Rectal smooth muscle tissue (tissue), 1 donor: ENCODE data around the gene NCAPH2.
"Not testable (repeated sequence)": the region's sequence is repeated elsewhere in the genome, so short reads cannot be mapped to it uniquely, and the experiment has no call there.

ENCODE experiments used
- H3K27ac ChIP-seq: one replicate; pipeline ENCODE4 v1.7.0; 2013; ENCODE audit warnings: low read depth, low read length, inconsistent platforms
- H3K27me3 ChIP-seq: one replicate; pipeline ENCODE4 v1.7.0; 2013; ENCODE audit warnings: low read length; ENCODE audit not compliant: control insufficient read depth, insufficient read depth
- H3K36me3 ChIP-seq: one replicate; pipeline ENCODE4 v1.7.0; 2013; ENCODE audit warnings: low read length; ENCODE audit not compliant: control insufficient read depth, insufficient read depth
- H3K4me1 ChIP-seq: one replicate; pipeline ENCODE4 v1.7.0; 2013; ENCODE audit warnings: low read length; ENCODE audit not compliant: control insufficient read depth, insufficient read depth
- H3K4me3 ChIP-seq: one replicate; pipeline ENCODE4 v1.7.0; 2013; ENCODE audit warnings: low read length
- H3K9ac ChIP-seq: one replicate; pipeline ENCODE4 v1.7.0; 2013; ENCODE audit warnings: low read length

NCAPH2 gene

DNA sequence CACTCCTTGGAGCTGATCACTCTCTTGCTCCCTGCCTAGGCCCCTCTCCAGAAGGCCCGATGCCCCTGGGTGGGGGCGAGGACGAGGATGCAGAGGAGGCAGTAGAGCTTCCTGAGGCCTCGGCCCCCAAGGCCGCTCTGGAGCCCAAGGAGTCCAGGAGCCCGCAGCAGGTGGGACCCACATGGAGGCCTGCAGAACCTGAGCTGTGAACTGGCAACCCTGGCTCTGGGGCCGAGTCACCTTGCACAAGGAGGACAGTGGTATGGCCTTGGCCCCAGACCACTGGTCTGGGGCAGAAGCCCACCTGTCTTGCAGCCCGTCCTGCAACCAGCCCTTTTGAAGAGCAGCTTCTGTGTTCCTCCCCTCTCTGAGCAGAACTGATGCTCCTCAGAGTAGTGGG lies 11.1 kb downstream of the NCAPH2 start:
- no peak overlapping the region for H3K27ac ChIP-seq
- H3K27me3 ChIP-seq = no peaks in the 10 kb centered on the region
- H3K4me1 ChIP-seq = no peaks in the 10 kb centered on the region
- H3K9ac ChIP-seq = no peak overlapping the region
- H3K4me3 ChIP-seq = no peak overlapping the region
- peaks cover 29% of the 10 kb centered on the region for H3K36me3 ChIP-seq

GRCh38 chr22:50520184-50520583 lies 12.2 kb downstream of the NCAPH2 start:
- H3K4me1 ChIP-seq, H3K27me3 ChIP-seq, H3K4me3 ChIP-seq, H3K9ac ChIP-seq, H3K27ac ChIP-seq: not testable (repeated sequence)
- H3K36me3 ChIP-seq = peaks cover 29% of the 10 kb centered on the region

DNA sequence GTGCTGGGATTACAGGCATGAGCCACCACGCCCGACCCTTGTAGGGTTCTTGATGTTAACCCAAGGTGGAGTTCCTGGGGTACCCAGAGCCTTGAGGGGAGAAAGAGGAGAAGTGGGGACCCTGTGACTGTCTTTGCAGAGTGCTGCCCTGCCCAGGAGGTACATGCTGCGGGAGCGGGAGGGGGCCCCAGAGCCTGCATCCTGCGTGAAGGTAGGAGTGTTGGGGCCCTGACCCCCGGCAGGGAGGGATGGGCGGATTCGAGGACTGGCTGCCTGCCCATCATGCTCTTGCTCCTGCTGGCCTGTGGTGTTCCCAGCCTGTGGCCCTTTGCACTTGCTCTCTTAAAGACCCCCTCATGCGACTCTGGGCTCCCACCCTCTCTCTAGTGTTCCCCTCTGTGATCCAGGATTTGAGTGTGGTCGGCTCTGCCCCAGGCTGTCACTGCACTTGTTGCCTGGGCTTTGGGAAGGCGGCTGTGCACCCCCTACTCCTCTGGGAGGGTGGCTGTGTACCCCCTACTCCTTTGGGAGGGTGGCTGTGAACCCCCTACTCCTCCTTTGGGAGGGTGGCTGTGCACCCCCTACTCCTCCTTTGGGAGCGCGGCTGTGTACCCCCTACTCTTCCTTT lies 12.9 kb downstream of the NCAPH2 start:
- no peak overlapping the region for H3K4me3 ChIP-seq
- H3K4me1 ChIP-seq = no peaks in the 10 kb centered on the region
- H3K9ac ChIP-seq = no peak overlapping the region
- no peaks in the 10 kb centered on the region for H3K27me3 ChIP-seq
- H3K27ac ChIP-seq = no peak overlapping the region
- peaks cover 29% of the 10 kb centered on the region for H3K36me3 ChIP-seq

- Histone ChIP-seq H3K36me3 (peaks cover 23% of the 10 kb centered on the region), H3K27me3 (no peaks in the 10 kb centered on the region), H3K4me1 (peaks cover 3% of the 10 kb centered on the region), H3K9ac (no peak overlapping the region), H3K4me3 (no peak overlapping the region), H3K27ac (no peak overlapping the region)
Observed at GRCh38 chr22:50521710-50522109, 13.7 kb downstream of the NCAPH2 start.

DNA sequence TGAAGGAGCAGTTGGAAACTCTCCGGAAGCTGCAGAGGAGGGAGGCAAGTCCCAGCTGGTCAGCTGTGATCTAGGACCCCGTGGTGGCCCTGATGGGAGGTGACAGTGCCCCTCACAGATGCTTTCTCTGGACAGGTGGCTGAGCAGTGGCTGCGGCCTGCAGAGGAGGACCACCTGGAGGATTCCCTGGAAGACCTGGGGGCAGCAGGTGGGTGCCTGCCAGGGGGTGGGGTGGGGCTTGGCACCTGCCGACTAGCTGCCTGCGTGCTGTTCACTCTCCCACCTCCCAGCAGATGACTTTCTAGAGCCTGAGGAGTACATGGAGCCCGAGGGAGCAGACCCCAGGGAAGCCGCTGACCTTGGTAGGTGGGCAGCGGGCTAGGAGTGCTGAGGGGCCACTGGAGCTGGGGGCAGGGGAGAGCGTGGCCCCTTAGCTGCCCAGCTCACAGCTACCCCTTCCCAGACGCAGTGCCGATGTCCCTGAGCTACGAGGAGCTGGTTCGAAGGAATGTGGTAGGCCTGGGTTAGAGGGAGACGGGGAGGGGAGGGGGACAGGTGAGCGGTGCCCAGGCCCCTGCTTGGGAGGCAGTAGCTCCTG lies 14.3 kb downstream of the NCAPH2 start:
- Histone ChIP-seq H3K36me3 (peaks cover 22% of the 10 kb centered on the region), H3K9ac (no peak overlapping the region), H3K4me3 (no peak overlapping the region), H3K27ac (no peak overlapping the region), H3K27me3 (no peaks in the 10 kb centered on the region), H3K4me1 (peaks cover 3% of the 10 kb centered on the region)

GRCh38 chr22:50522806-50523438 lies 14.9 kb downstream of the NCAPH2 start:
- Histone ChIP-seq H3K4me1 (peaks cover 3% of the 10 kb centered on the region), H3K27ac (no peak overlapping the region), H3K4me3 (no peak overlapping the region), H3K27me3 (no peaks in the 10 kb centered on the region), H3K9ac (no peak overlapping the region), H3K36me3 (peaks cover 22% of the 10 kb centered on the region)

DNA sequence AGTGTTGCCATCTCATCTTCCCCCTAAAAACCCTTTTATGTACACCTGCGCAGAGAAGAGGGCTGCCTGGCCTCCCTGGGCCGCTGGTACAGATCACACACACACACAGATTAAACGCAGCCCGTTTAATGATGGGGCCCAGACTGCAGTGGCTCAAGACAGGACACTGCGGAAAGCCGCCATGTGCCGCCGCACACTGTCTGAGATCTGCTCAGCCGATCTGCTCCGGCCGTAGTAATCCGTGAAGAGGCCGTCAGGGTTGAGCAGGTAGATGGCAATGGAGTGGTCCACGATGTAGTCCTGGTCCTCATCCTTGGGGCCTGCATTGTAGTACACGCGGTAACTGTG lies 15.4 kb downstream of the NCAPH2 start:
- Histone ChIP-seq H3K27me3 (no peaks in the 10 kb centered on the region), H3K9ac (peak overlapping the region; percentile 6), H3K4me1 (peaks cover 3% of the 10 kb centered on the region), H3K36me3 (peaks cover 22% of the 10 kb centered on the region), H3K4me3 (no peak overlapping the region), H3K27ac (no peak overlapping the region)

DNA sequence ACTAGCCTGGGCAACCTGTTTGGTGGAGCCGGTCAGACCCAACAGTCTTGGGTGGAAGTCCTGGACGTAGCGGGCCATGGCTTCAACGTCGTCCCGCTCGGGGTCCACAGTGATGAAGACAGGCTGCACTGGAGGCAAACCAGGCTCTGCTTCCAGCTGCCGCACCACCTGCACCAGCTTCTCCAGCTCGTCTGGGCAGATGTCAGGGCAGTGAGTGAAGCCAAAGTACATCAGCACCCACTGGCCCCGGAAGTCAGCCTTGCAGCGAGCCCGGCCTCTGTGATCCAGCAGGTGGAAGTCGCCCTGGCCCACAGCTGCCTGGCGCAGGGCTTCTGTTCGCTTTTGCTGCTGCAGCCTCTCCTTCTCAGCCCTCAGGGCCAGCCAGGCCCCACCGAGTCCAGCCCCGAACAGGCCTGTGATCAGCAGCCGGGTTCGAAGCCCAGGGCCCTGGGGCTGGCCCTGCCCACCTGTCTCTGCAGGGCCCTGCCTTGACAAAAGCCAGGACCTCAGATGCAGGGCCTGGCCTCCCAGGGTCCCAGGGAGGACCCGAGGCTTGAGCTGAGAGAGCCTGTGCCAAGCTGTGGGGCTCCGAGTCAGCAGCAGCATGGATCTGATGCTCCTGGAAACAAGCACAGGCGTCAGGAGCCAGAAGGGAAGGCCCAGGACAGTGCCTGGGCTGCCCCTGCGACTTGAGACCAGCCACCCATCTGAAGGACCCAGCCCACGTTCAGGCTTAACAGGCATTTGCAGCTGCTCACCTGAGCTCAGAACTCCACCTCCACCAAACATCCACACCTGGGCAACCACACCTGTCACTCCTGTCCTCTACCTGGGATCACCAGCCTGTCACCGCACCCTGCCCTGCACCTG lies 16.0 kb downstream of the NCAPH2 start:
- peaks cover 3% of the 10 kb centered on the region for H3K4me1 ChIP-seq
- no peaks in the 10 kb centered on the region for H3K27me3 ChIP-seq
- peak overlapping the region; percentile 59 for H3K4me3 ChIP-seq
- peak overlapping the region; percentile 6 for H3K9ac ChIP-seq
- H3K27ac ChIP-seq = no peak overlapping the region
- H3K36me3 ChIP-seq = peaks cover 18% of the 10 kb centered on the region

DNA sequence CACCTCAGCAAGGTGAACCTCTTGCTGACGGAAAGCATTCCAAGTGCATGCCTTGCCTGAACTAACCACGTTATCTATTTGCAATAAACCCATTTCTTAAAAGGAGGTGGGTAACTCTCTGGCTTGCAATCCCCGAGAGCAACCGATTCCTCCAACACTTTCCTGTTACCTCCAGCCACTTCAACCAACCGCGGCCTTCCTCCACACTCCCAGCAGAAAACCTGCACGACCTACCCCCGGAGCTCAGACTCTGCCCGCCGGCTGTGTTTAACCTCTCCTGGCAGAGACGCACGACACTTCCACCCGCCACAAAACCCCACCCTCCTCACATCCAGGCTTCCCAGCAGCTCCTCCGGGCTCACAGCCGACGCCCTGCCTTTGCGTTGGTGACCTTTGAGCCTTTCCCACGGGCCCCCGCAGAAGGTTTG lies 16.7 kb downstream of the NCAPH2 start:
- H3K9ac ChIP-seq = no peak overlapping the region
- H3K4me1 ChIP-seq = peaks cover 3% of the 10 kb centered on the region
- H3K36me3 ChIP-seq = peaks cover 18% of the 10 kb centered on the region
- H3K4me3 ChIP-seq = peak overlapping the region; percentile 59
- peak overlapping the region; percentile 77 for H3K27ac ChIP-seq
- no peaks in the 10 kb centered on the region for H3K27me3 ChIP-seq

DNA sequence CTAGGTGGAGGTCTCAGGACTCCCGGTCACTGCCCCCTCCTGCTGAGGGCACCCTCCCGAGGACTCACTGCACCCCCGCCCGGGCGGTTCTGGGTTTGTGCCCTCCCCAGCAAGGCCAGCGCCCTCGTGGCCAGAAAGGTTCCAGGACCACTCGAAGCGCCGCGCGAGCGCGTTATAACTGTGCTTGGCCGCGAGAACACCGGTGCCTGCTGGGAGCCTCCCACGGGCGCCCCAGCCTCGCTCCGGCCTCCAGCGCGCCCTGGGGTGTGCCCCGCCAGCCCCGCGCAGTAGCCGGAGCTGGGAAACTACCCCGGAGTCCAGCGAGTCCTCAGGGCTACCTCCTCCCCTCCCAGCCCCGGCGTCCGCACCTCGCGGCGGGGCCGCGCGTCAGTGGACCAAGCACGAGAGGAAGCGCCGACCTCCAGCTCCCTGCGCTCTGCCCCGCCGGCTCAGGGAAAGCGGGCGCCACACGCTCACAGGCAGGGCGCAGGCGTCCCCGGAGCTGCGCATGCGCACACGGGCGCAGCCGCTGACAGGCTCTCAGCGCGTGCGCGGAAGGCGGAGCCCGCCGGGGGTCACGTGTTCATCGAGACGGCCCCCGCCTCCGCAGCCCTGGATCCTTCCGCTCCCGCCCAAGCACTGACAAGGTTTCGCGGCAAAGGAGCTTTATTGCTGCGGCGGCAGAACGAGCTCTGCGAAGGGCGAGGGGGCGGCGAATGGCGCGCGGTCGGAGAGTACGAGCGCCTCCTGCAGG lies 17.3 kb downstream of the NCAPH2 start, which contains the start of gene SCO2:
SCO2 (minus strand) TSS at position 495 of the 754 bp plus-strand sequence. CDS start 1,187 bp downstream, outside the sequence.
- Histone ChIP-seq H3K36me3 (peaks cover 18% of the 10 kb centered on the region), H3K4me3 (peak within 1 kb of the TSS; percentile 71), H3K4me1 (peaks cover 3% of the 10 kb centered on the region), H3K9ac (no peak within 1 kb of the TSS), H3K27ac (peak within 1 kb of the TSS; percentile 77), H3K27me3 (no peaks in the 10 kb centered on the region)

DNA sequence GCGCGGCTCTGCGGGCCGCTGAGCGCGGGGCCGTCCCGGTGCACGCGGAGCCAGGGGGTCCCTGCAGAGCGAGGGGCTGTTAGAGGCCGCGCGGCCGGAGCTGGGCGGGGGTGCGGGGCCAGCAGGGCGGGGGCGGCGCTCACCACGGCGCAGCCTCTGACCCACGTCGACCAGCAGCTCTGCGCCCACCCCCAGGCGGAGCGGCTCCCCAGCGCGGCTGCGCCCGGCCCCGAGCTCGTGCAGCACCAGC lies 17.8 kb downstream of the NCAPH2 start:
- Histone ChIP-seq H3K36me3 (peaks cover 18% of the 10 kb centered on the region), H3K27ac (peak overlapping the region; percentile 77), H3K4me1 (peaks cover 3% of the 10 kb centered on the region), H3K9ac (no peak overlapping the region), H3K27me3 (peaks cover 3% of the 10 kb centered on the region), H3K4me3 (peak overlapping the region; percentile 71)
